SW480 (cell line): ENCODE results near the gene NDUFB11.

Experiments used
- DNase-seq: peaks from one replicate; pipeline ENCODE4 v3.0.0-alpha.2; 2016; ENCODE audit warnings: low spot score

The NDUFB11 gene

GRCh38 chrX:47144626-47145394 lies at the start of gene NDUFB11, which contains the start of gene RBM10:
NDUFB11 (minus strand) TSS chrX:47144702; CDS start chrX:47144679, 23 bp downstream.
RBM10 (plus strand) TSS chrX:47145221; CDS start chrX:47147482, 2,261 bp downstream.
- DNase-seq, result peak; percentile 96

GRCh38 chrX:47193475-47194193 lies 49.1 kb upstream of the NDUFB11 start, which contains the start of gene UBA1:
UBA1 (plus strand) TSS chrX:47193829; CDS start chrX:47198803, 4,974 bp downstream.
- DNase-seq, result peak; percentile 94

DNA sequence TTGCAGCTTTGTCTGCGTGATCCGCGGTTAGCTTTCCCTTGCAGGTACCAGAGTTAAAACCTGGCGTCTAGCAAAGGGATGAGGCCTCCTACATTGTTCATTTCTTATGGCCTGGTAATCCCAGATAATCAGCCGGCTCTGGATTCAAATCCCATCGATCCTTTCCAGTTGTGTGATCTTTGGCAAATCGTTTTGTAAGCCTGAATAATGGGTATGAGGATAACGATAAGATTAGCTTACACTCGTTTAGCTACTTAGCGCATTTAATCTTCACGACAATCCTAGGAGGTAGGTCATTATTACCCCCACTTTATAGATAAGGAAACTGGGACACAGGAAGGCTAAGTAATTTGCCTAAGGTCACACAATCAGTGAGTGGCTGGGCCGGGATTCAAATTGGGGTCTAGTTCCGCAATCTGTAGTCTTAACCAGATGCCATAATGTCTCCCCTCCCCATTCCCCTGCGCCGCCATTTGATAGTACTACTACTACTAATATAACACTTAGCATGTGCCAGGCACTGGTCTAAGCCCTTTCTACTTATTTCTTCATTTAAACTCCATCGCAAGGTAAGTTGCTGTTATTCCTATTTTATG lies 47.4 kb upstream of the NDUFB11 start:
- DNase-seq, result no peak

DNA sequence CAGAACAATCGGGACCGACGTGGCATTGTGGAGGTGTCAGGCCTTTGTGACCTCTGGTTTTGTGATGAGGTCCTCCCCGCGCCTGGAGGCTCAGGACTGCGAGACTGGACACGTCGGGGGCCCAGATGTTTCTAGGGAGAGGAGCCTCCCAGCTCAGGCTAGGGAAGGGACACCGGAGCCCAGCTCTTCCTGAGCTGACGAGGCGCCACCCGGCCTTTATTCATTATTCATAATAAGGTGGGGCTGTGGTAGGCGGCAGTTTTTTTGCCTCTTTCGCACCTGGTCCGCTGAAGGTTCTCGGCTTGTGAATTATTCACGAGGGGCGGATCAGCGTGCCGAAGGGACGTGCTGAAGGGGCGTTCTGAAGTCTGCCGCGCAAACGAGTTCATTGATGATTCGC lies 46.8 kb upstream of the NDUFB11 start:
- peak; percentile 84 for DNase-seq

DNA sequence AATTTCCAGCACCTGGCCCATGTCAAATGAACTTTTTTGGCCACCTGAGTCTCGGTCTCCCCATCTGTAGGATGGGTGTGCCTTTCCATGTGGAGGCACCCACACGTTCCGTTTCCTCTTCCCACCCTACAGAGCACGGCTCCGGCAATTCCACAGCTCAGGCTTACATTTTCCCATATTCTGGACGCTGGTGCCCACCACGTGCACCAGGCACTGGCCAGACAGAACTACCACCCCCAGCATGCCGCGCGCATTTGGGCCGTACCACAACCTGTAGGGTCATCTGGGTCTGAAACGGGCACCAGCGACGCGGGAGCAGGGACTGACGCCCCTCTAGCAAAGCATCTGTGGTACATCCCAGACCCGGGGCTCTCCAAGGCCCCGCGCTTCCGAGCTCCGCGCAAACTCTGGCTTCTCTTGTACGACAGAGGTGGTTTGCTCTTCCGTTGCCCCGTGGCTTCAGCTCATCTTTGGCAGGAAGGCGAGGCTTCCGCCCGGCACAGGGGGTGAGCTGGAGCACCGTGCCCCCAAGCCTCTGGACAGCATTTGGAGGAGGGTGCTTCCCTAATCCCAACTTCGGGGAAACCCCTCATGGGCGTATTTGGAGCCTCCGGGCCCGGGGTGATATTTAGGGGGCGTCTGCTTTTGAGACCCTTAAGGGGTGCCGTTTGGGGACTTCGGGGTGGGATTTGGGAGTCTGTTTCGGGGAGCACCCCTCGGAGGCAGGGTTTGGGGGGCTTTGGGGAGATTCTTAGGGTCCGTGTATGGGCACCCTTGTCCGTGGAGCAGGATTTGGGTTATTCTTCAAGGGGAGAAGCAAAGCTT lies 46.2 kb upstream of the NDUFB11 start:
- DNase-seq, result peak; percentile 96

GRCh38 chrX:47189906-47190305 lies 45.4 kb upstream of the NDUFB11 start:
- no peak for DNase-seq

DNA sequence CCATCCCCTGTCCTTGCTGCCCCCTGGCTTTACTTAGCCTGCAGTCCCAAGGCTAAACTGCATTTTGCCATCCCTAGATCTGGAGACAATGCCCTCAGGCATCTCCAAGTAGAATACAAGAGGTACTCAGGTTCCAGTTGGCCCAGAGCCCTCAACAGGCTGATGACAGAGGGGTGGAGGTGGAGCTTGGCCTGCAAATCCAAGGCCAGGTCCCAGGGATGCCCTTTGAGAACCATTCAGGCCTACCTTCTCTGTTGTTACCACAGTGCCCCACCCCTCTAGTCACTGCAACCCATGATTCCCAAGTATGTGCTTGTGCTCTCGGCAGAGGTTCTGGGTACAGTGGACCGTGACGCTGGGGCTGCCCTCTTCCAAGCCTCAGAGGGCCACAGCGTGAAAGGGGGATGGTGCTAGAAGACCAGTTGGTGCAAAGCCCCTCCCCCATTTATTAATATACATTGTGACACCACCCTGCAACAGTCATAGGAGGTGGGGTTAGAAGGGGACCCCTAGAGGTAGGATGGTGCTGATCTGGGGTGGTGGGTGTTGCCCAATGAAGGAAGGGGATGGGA lies 42.7 kb upstream of the NDUFB11 start:
- DNase-seq, result no peak

GRCh38 chrX:47186096-47186740 lies 41.7 kb upstream of the NDUFB11 start:
- no peak for DNase-seq

GRCh38 chrX:47185241-47185640 lies 40.7 kb upstream of the NDUFB11 start:
- no peak for DNase-seq

DNA sequence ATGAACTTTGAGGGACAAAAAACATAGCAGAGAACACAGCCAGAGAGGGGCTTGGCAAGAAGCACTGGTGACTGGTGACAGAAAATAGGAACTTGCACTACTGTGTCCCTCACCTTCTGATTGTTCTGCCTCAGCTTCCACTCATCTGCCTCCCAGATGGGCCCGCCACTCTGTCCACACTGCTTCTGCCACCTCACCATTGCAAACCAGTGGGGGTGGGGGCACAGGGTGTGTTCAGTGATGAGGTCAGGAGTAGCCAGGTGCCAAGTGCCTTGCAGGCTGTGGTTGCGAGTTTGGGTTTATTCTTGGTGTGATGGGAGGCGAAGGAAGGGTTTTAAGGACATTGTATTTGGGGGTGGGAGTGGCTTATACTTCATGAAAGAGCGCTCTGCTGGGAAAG lies 40.0 kb upstream of the NDUFB11 start:
- DNase-seq, result no peak

DNA sequence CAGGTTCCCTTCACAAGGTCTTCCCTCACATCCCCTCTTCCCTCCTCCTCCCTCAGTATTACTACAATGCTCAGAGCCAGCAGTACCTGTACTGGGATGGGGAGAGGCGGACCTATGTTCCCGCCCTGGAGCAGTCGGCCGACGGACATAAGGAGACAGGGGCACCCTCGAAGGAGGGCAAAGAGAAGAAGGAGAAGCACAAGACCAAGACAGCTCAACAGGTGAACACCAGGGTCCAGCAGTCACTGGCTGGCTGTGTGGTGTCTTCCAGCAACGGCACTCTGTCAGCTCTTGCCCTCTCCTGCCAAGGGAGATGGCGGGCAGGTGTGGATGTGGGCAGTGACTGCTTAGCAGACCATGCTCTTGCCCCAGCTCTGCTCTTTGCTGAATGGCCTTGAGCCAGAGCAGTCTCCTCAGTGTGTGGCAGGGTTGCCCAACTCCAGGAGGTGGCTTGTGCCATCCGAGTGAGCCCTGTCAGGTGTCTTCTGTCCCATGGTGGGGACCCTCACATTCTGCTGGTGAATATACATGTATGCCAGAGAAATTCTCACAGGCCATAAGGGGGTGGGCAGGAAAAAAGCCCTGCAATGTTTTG lies 37.7 kb upstream of the NDUFB11 start:
- DNase-seq, result no peak

DNA sequence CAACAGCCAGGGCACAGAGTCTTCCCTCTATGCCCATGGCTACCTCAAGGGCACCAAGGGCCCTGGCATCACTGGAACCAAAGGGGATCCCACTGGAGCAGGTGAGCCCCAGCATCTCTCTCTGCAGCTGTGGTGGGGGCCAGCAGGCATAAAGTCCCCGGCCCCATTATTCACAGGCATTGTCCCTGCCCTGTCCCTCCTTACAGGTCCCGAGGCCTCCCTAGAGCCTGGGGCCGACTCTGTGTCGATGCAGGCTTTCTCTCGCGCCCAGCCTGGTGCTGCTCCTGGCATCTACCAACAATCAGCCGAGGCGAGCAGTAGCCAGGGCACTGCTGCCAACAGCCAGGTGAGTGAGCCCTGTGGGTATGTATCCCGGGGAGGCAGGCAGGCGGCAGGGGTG lies 36.8 kb upstream of the NDUFB11 start:
- no peak for DNase-seq

GRCh38 chrX:47180346-47180745 lies 35.8 kb upstream of the NDUFB11 start:
- DNase-seq, result no peak

- DNase-seq, result no peak
Observed at GRCh38 chrX:47179928-47180255, 35.4 kb upstream of the NDUFB11 start.

DNA sequence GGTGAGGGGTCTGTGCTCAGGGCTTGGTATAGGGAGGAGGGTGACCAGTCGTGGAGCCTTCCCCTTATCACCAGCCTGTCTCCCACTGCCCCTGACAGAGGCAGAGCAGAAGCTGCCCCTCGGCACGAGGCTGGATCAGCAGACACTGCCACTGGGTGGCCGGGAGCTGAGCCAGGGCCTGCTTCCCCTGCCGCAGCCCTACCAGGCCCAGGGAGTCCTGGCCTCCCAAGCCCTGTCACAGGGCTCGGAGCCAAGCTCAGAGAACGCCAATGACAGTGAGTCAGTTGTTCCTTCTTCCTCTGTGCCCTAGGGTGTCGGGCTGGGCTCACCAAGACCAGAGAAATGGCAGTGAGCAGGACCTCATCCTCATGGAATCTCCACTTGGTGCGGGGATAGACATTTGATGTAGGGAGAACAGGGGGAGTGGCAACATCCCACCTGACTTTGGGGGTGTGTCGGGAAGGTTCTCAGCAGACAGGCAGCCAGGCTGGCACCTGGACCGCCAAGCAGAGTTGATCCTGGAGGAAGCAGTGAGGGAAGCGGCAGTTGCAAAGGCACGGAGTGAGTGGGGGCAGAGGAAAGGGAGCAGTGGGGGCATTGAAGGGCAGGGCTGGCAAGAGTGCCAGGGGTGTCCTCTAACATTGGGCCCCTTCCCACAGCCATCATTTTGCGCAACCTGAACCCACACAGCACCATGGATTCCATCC lies 34.9 kb upstream of the NDUFB11 start:
- no peak for DNase-seq

DNA sequence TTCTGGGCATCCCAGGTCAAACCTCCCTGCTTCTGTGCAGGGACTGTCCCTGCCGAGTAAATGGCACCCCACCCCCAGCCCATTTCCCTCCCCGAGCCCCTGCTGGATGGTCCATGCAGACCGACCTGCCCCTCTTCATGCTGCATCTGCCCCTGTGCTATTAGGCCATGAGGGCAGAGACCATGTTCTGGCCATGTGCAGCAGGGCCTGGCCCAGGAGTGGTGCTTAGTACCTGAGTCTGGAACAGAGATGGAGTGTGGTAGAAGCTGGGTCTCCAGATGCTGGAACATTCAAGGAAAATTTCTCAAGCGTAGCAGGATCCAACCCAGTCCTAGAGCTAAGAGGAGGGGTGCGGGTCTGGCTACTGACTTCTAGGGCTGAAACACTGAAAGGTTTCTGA lies 33.8 kb upstream of the NDUFB11 start:
- DNase-seq, result no peak

GRCh38 chrX:47177079-47177478 lies 32.6 kb upstream of the NDUFB11 start:
- no peak for DNase-seq

GRCh38 chrX:47176101-47176740 lies 31.7 kb upstream of the NDUFB11 start:
- no peak for DNase-seq

DNA sequence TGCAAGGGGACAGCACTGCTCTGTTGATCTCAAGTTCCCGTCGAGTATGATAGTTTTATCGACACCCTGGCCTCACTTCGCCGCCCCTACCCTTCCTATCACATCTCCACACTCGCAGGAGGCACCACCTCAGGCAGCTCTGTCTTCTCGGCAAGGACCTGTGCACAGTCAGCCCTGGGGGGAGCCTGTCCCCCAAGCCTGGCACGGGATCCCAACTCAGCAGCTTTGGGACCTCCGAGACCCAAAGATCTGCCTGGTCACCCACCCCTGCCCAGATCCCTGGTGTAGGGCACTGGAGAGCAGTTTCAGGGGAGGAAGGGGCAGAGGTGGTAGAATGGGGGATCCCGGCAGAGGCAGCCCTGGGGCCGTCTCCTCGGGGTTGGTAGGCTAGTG lies 31.1 kb upstream of the NDUFB11 start:
- no peak for DNase-seq
